SK-N-SH treated with all-trans-retinoic acid at 6 μM for 48 hours (cell line): ENCODE data around the gene CHD3.

Source experiments
- CSDC2 ChIP-seq: fragments of 250-450 bp; sonication (Bioruptor Pico); IDR thresholded peaks from 2 replicates; pipeline ENCODE4 v1.5.0; 2020; ENCODE audit warnings: mild to moderate bottlenecking, moderate library complexity
- ESRRG ChIP-seq: fragments of 250-450 bp; sonication (Bioruptor Pico); IDR thresholded peaks from 2 replicates; pipeline ENCODE4 v1.6.1; 2021; ENCODE audit warnings: mild to moderate bottlenecking
- PATZ1 ChIP-seq: fragments of 250-450 bp; sonication (Bioruptor Pico); IDR thresholded peaks from 2 replicates; pipeline ENCODE4 v1.8.0; 2020; ENCODE audit warnings: mild to moderate bottlenecking, moderate library complexity, borderline replicate concordance
- POU6F1 ChIP-seq: fragments of 250-450 bp; sonication (Bioruptor Pico); IDR thresholded peaks from 2 replicates; pipeline ENCODE4 v1.8.0; 2021; ENCODE audit warnings: low read depth, mild to moderate bottlenecking, moderate library complexity, borderline replicate concordance
- TF ChIP-seq, protein P1 (sequence below): fragments of 250-450 bp; sonication (Bioruptor Pico); IDR thresholded peaks from 2 replicates; pipeline ENCODE4 v1.5.1; 2021; ENCODE audit warnings: mild to moderate bottlenecking, moderate library complexity

DNA sequence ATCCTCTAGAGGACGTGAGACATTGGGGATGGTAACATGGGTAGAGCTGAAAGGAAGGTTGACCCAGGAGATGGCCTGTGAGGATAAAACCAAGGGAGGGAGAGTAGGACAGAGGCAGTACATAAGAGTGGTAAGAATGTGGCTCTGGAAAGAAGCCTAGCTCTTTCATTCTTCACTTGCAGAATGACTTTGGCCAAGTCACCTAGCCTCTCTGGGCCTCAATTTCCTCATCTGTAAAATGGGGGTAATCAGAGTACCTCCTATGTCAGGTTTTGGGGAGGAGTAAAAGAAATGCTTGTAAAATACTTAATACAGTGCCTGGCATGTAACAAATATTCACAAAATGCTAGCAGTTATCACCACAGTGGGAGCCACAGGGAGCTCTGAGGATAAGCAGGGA, 47.7 kb upstream of the CHD3 start:
- TF ChIP-seq POU6F1 (no peak), CSDC2 (CRISPR knock-in tag) (no peak), ESRRG (CRISPR knock-in tag) (no peak), PATZ1 (no peak)
- TF ChIP-seq, protein P1, sequence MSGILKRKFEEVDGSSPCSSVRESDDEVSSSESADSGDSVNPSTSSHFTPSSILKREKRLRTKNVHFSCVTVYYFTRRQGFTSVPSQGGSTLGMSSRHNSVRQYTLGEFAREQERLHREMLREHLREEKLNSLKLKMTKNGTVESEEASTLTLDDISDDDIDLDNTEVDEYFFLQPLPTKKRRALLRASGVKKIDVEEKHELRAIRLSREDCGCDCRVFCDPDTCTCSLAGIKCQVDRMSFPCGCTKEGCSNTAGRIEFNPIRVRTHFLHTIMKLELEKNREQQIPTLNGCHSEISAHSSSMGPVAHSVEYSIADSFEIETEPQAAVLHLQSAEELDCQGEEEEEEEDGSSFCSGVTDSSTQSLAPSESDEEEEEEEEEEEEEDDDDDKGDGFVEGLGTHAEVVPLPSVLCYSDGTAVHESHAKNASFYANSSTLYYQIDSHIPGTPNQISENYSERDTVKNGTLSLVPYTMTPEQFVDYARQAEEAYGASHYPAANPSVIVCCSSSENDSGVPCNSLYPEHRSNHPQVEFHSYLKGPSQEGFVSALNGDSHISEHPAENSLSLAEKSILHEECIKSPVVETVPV (CRISPR knock-in tag), result no peak
